Stomach (tissue), 9 donors: ENCODE results near the gene TRAM2. TPM values are rescaled to one million over a fixed set of nuclear protein-coding genes. Genes with fewer than 3 reads are reported as not detected.

Experiments
- DNase-seq, 2 donors: peaks; one replicate each; pipeline versions ENCODE4 v3.0.0 to v3.0.0-alpha.2; 2013 to 2019
- H3K27ac ChIP-seq, 5 donors: fragments of 200-600 bp in 4 of 5; sonication (generic) in 4 of 5; one replicate each; pipeline ENCODE4 v1.5.1; 2013 to 2019; ENCODE audit warnings: mild to moderate bottlenecking in 1 of 5, moderate library complexity in 1 of 5
- H3K27me3 ChIP-seq, 3 donors: fragments of 200-600 bp; sonication (generic); one replicate each; pipeline ENCODE4 v1.5.1; 2017 to 2019; ENCODE audit warnings: mixed run types in 1 of 3
- H3K36me3 ChIP-seq, 4 donors: fragments of 200-600 bp; sonication (generic); 1 replicate in 3 of 4; 2 replicates in 1 of 4; pipeline ENCODE4 v1.5.1; 2016 to 2019
- H3K4me1 ChIP-seq, 4 donors: fragments of 200-600 bp; sonication (generic); one replicate each; pipeline ENCODE4 v1.5.1; 2016 to 2019
- H3K4me3 ChIP-seq, 4 donors: fragments of 200-600 bp; sonication (generic) in 3 of 4; one replicate each; pipeline ENCODE4 v1.5.1; 2016 to 2019; ENCODE audit warnings: mild to moderate bottlenecking in 1 of 4
- H3K9me3 ChIP-seq, 4 donors: fragments of 200-600 bp; sonication (generic); one replicate each; pipeline ENCODE4 v1.5.1; 2016 to 2019
- EP300 ChIP-seq: sonication (generic); formaldehyde crosslinking; IDR thresholded peaks from one replicate; pipeline ENCODE4 v1.6.1; 2017; ENCODE audit warnings: antibody characterized with exemption
- POLR2A ChIP-seq, 4 donors: fragments of 450-650 bp; IDR thresholded peaks; one replicate each; pipeline ENCODE4 v1.6.1; 2016; ENCODE audit warnings: antibody characterized with exemption in 4 of 4, control low read depth in 2 of 4, mild to moderate bottlenecking in 1 of 4, moderate library complexity in 1 of 4
- POLR2AphosphoS5 ChIP-seq, 3 donors: sonication (generic); formaldehyde crosslinking; IDR thresholded peaks; one replicate each; pipeline ENCODE4 v1.6.1; 2016; ENCODE audit warnings: antibody characterized with exemption in 3 of 3
- WGBS, 5 donors: extraction: QIAGEN DNeasy Blood & Tissue Kit in 3 of 5; methylation state at CpG; one replicate each; pipeline versions ENCODE4 v1.1.5 to v1.1.7; 2013 to 2018; 5-methylcytosine and 5-hydroxymethylcytosine counted together
- intact Hi-C: fragments of 100-400 bp; cut with DNase I; formaldehyde crosslinking; loops from one replicate; pipeline ENCODE4 v1.15.1; 2023; ENCODE audit warnings: low total_unique reads
- polyA plus RNA-seq, 3 donors: library from polyadenylated mRNA; stranded (reverse); fragments of 200-250 nt; gene quantifications; one replicate each; pipeline ENCODE4 v1.2.3, GENCODE V29; 2013
- total RNA-seq, 5 donors: library from RNA; depleted of rRNA; stranded (reverse); fragments of >200 nt; gene quantifications; one replicate each; pipeline versions ENCODE4 v1.1.0 to v1.2.3, GENCODE V29; 2014 to 2016
- TF ChIP-seq, protein P1 (sequence below), 7 experiments: fragments of 450-650 bp in 4 of 7; fragments of 200-600 bp in 3 of 7; sonication (generic) in 3 of 7; IDR thresholded peaks; one replicate each; pipeline ENCODE4 v1.5.1; 2016 to 2019; ENCODE audit warnings: antibody characterized with exemption in 7 of 7, control low read depth in 2 of 7, mild to moderate bottlenecking in 1 of 7
- donor health status: healthy with polysubstance abuse.
- donor health status: Bipolar disorder and iron deficiency.
- donor health status: healthy.

TRAM2 gene
- total and polyA plus RNA-seq, 8 donors, result 1.4 to 14.1 (median 4.3) TPM

DNA sequence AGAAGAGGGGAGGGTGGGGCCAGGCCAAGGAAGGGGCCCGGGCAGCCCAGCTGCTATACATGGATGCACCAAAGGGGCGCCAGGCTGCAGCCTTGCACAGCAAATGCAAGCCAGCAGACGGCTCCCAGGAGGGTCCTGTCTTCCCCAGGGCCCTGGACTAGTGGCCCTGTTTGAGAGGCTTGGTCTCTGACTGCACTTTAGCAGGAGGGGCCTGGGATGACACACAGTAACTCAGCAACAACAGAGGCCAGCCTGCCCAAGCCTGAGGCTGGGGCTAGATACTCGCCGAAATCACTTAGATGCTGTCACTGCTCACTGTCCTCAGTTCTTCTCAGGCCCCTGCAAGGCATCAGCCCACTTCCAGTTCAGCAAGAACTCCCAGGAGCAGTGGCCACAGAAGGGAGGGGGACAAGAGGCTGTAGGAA, 73.5 kb downstream of the TRAM2 start:
- no peak for TF ChIP-seq POLR2A (IDR thresholded peaks at IDR 0.05)
- peaks cover 6 to 61% (median 52%) of the 10 kb centered on the region in 4 donors for H3K36me3 ChIP-seq
- WGBS, 5 donors, result 52 to 70% (median 59%) methylated on average over 5 of the region's 5 CpGs
- DNase-seq, result peak in 1 of 2 donors; percentile 41
- peaks cover 22 to 61% (median 40%) of the 10 kb centered on the region in 4 donors for H3K4me1 ChIP-seq
- no peaks in the 10 kb centered on the region for H3K9me3 ChIP-seq
- no peak overlapping the region for H3K4me3 ChIP-seq
- H3K27ac ChIP-seq, result peak overlapping the region; percentile 78 to 80 (median 79)
- intact Hi-C loops, result loop anchor here (10.0 kb wide), 1 partner anchor 71 kb away; the partner anchor contains the start of gene TRAM2
- no peaks in the 10 kb centered on the region for H3K27me3 ChIP-seq

DNA sequence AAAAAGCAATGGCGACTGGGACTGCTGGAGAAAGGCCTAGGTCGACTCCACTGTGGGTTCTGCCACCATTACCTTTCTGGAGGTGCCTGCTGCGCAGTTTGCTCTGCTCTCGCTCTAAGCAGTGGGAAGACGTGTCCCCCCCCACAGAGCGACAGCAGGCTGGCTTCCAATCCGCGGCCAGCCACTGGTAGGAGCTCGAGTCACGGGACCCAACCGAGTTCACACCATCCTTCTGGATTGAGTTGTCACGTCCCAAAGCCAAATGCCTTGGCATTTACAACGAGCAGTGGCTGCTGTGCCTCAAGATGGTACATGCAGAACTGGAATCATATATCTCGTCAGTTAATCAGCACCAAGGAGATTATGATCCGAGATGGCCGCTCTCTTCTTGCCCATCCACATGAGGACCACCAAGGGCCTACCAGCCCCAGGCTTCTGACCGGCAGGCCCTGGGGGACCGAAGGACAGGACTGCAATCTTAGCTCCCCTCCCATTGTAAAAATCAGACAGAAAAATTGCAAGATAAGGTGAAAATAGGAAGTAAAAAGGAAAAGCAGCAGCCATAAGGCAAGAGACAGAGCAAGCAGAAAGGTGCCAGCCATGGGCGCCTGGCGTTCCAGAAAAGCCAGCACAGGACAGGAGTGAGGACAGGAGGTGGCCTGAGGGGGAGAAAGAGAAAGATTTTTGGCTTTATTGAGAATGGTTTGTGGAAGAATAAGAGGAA, 74.4 kb downstream of the TRAM2 start:
- H3K9me3 ChIP-seq, result no peaks in the 10 kb centered on the region
- TF ChIP-seq POLR2A (IDR thresholded peaks at IDR 0.05), result no peak
- no peak for TF ChIP-seq POLR2AphosphoS5 (IDR thresholded peaks at IDR 0.05)
- no peak for TF ChIP-seq EP300
- TF ChIP-seq, protein P1, sequence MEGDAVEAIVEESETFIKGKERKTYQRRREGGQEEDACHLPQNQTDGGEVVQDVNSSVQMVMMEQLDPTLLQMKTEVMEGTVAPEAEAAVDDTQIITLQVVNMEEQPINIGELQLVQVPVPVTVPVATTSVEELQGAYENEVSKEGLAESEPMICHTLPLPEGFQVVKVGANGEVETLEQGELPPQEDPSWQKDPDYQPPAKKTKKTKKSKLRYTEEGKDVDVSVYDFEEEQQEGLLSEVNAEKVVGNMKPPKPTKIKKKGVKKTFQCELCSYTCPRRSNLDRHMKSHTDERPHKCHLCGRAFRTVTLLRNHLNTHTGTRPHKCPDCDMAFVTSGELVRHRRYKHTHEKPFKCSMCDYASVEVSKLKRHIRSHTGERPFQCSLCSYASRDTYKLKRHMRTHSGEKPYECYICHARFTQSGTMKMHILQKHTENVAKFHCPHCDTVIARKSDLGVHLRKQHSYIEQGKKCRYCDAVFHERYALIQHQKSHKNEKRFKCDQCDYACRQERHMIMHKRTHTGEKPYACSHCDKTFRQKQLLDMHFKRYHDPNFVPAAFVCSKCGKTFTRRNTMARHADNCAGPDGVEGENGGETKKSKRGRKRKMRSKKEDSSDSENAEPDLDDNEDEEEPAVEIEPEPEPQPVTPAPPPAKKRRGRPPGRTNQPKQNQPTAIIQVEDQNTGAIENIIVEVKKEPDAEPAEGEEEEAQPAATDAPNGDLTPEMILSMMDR (IDR thresholded peaks at IDR 0.05), result no peak
- H3K4me1 ChIP-seq, result peaks cover 22 to 62% (median 44%) of the 10 kb centered on the region in 4 donors
- H3K27me3 ChIP-seq, result no peaks in the 10 kb centered on the region
- H3K27ac ChIP-seq, result peak overlapping the region in 2 of 5 donors; percentile 80
- intact Hi-C loops, result loop anchor here (10.0 kb wide), 1 partner anchor 72 kb away; the partner anchor contains the start of gene TRAM2
- H3K4me3 ChIP-seq, result no peak overlapping the region
- H3K36me3 ChIP-seq, result peaks cover 6 to 52% (median 44%) of the 10 kb centered on the region in 4 donors
- DNase-seq, result no peak
- WGBS, 5 donors, result 81 to 95% (median 88%) methylated on average over 20 of the region's 20 CpGs

DNA sequence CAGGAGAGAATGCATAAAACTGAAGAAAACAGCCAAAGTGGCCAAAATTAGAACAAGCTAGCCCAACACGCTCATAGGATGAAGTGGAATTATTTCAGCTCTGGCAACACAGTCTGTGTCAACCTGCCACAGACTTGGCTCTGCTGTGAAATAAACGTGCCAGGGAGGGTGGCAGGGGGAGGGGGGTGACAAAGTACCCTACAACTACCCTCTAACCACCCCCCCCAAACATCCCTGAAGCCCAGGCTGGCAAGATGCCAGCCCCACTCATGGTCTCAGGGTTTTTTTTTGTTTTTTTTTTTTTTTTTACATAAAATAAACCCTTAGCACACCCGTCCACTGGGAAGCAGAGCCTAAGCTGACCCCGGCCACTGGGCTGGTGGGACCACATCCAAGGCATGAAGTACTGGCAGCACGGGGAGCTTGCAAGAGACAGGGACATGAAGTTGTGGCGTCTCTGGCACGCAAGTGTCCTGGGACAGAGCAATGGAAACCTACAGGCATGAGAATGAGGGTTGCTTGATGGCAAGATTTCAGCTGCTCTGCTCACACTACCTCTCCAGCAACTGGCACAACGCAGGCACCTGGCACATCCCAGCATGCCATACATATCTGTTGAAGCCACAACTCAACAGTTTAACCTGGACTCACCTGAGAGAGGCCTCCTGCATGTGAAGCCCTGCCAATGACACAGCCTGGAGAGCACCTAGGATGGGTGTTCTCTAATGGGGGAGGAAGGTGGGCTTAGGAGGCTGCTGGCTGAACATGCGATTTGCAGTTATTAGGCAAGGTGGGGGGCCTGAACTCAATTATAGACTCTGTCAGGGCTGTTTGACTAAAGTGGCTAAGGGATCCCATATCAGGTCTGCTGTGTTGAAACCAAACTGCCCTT, 76.4 kb downstream of the TRAM2 start:
- H3K36me3 ChIP-seq, result peaks cover 2 to 33% (median 27%) of the 10 kb centered on the region in 4 donors
- no peak for TF ChIP-seq POLR2A (IDR thresholded peaks at IDR 0.05)
- TF ChIP-seq, protein P1 (IDR thresholded peaks at IDR 0.05), result no peak
- no peak for TF ChIP-seq POLR2AphosphoS5 (IDR thresholded peaks at IDR 0.05)
- no peak for TF ChIP-seq EP300
- intact Hi-C loops, result loop anchor here (10.0 kb wide), 1 partner anchor 74 kb away; the partner anchor contains the start of gene TRAM2
- H3K4me3 ChIP-seq, result no peak overlapping the region
- no peaks in the 10 kb centered on the region for H3K9me3 ChIP-seq
- no peak for DNase-seq
- H3K27ac ChIP-seq, result peak overlapping the region in 3 of 5 donors; percentile 28 to 55 (median 53)
- WGBS, 5 donors, result 66 to 85% (median 84%) methylated on average over 8 to 9 of the region's 9 CpGs
- no peaks in the 10 kb centered on the region for H3K27me3 ChIP-seq
- peaks cover 22 to 54% (median 38%) of the 10 kb centered on the region in 4 donors for H3K4me1 ChIP-seq

DNA sequence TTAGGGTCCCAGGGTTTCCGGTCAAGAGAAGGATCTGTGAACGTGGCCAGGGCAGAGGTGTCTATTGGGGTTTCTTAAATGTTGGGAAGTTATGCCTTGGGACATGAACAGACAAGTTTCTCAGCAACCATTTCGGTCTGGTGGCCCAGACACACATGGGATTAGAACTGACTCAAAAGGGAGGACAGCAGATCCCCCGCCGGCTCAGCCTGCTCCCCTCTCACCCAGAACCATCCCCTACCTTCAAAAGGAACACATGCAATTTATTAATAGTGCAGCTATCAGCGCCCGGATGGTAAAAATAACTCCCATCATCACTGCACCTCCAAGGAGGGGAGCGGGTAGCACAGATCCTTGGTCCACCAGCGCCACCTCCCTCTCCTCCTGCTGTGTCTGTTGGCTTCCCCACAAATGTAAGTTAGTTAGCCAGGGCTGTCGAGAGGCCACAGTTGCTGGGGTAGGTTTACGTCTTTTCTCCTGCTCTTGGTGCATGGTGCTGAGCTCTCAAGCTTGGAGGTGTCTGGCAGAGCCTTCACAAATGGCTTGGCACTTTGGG, 77.1 kb downstream of the TRAM2 start:
- H3K4me3 ChIP-seq, result no peak overlapping the region
- H3K27me3 ChIP-seq, result no peaks in the 10 kb centered on the region
- H3K27ac ChIP-seq, result peak overlapping the region in 3 of 5 donors; percentile 3 to 55 (median 53)
- intact Hi-C loops, result loop anchor here (10.0 kb wide), 2 partner anchors 75 kb away; partner anchors contain the start of genes EFHC1 and TRAM2
- peaks cover 17 to 47% (median 32%) of the 10 kb centered on the region in 4 donors for H3K4me1 ChIP-seq
- DNase-seq, result no peak
- peaks cover 0 to 3% (median 0%) of the 10 kb centered on the region in 4 donors for H3K9me3 ChIP-seq
- H3K36me3 ChIP-seq, result peaks cover 0 to 25% (median 22%) of the 10 kb centered on the region in 4 donors
- 89 to 96% (median 92%) methylated on average over 11 of the region's 11 CpGs for WGBS, 5 donors
- TF ChIP-seq EP300, result no peak
- TF ChIP-seq, protein P1 (IDR thresholded peaks at IDR 0.05), result no peak
- TF ChIP-seq POLR2AphosphoS5 (IDR thresholded peaks at IDR 0.05), result no peak
- TF ChIP-seq POLR2A (IDR thresholded peaks at IDR 0.05), result no peak
